ENCODE data around the gene LHFPL2. TPM values are rescaled to one million over a fixed set of nuclear protein-coding genes. Genes with fewer than 3 reads are reported as not detected.

Gene LHFPL2
- total RNA-seq, 1 experiment from 2014 or later: 49.7 TPM

GRCh38 chr5:78490709-78491485 is 157.7 kb downstream of the LHFPL2 start:
- BruUV-seq (replicated peaks): no TSS peak
- H3K4me3 Mint-ChIP-seq (ENCODE audit: unreplicated experiment): no peak overlapping the region
- ChIA-PET POLR2A (no interaction called here), CTCF (no interaction called here)
- H3K27me3 Mint-ChIP-seq (ENCODE audit: insufficient read depth, unreplicated experiment): no peaks in the 10 kb centered on the region
- TF ChIP-seq CTCF (IDR thresholded peaks at IDR 0.05; ENCODE audit: insufficient read depth in 1 of 2, low read depth in 1 of 2, low read length in 1 of 2, severe bottlenecking in 1 of 2, unreplicated experiment in 1 of 2): no peak
- H3K27ac Mint-ChIP-seq (ENCODE audit: unreplicated experiment): no peak overlapping the region
- intact Hi-C loops (cut with micrococcal nuclease; ENCODE audit: unreplicated experiment): no loop called here
- H3K9me3 Mint-ChIP-seq (ENCODE audit: unreplicated experiment): no peaks in the 10 kb centered on the region
- H3K36me3 Mint-ChIP-seq (ENCODE audit: insufficient read depth, unreplicated experiment): peaks cover 65% of the 10 kb centered on the region
- no peak overlapping the region for H3K4me3 ChIP-seq (ENCODE audit: low read depth, low read length)
- peaks cover 2% of the 10 kb centered on the region; the same call in 1 of the 2 replicates for H3K36me3 ChIP-seq (ENCODE audit: control insufficient read depth, insufficient read depth, low read length)
- no peaks in the 10 kb centered on the region for H3K4me1 ChIP-seq
- DNase-seq: no peak
- no peaks in the 10 kb centered on the region for H3K4me1 Mint-ChIP-seq (ENCODE audit: low read depth, unreplicated experiment)
- H3K9me3 ChIP-seq: no peaks in the 10 kb centered on the region
- no peaks in the 10 kb centered on the region for H3K27me3 ChIP-seq (replicated peaks; ENCODE audit: control insufficient read depth, insufficient read depth, low read length)

- H3K36me3 Mint-ChIP-seq (ENCODE audit: insufficient read depth, unreplicated experiment): peaks cover 64% of the 10 kb centered on the region
- no peak overlapping the region for H3K27ac Mint-ChIP-seq (ENCODE audit: unreplicated experiment)
- POLR2A ChIA-PET: no interaction called here
- H3K4me1 ChIP-seq: no peaks in the 10 kb centered on the region
- H3K36me3 ChIP-seq (ENCODE audit: control insufficient read depth, insufficient read depth, low read length): peaks cover 2% of the 10 kb centered on the region; the same call in 1 of the 2 replicates
- H3K4me1 Mint-ChIP-seq (ENCODE audit: low read depth, unreplicated experiment): no peaks in the 10 kb centered on the region
- DNase-seq: no peak
- no peak overlapping the region for H3K4me3 ChIP-seq (ENCODE audit: low read depth, low read length)
- H3K9me3 ChIP-seq: no peaks in the 10 kb centered on the region
- intact Hi-C loops (cut with micrococcal nuclease; ENCODE audit: unreplicated experiment): no loop called here
- no peaks in the 10 kb centered on the region for H3K27me3 Mint-ChIP-seq (ENCODE audit: insufficient read depth, unreplicated experiment)
- H3K4me3 Mint-ChIP-seq (ENCODE audit: unreplicated experiment): no peak overlapping the region
- no peaks in the 10 kb centered on the region for H3K27me3 ChIP-seq (replicated peaks; ENCODE audit: control insufficient read depth, insufficient read depth, low read length)
- CTCF ChIA-PET: no interaction called here
- H3K9me3 Mint-ChIP-seq (ENCODE audit: unreplicated experiment): no peaks in the 10 kb centered on the region
- TF ChIP-seq CTCF (IDR thresholded peaks at IDR 0.05; ENCODE audit: insufficient read depth in 1 of 2, low read depth in 1 of 2, low read length in 1 of 2, severe bottlenecking in 1 of 2, unreplicated experiment in 1 of 2): no peak
- no TSS peak for BruUV-seq (replicated peaks)
Observed at GRCh38 chr5:78487846-78488245, 160.7 kb downstream of the LHFPL2 start.

GRCh38 chr5:78486218-78486617 is 162.4 kb downstream of the LHFPL2 start:
- Mint-ChIP-seq H3K9me3 (ENCODE audit: unreplicated experiment) (no peaks in the 10 kb centered on the region), H3K27me3 (ENCODE audit: insufficient read depth, unreplicated experiment) (no peaks in the 10 kb centered on the region), H3K4me1 (ENCODE audit: low read depth, unreplicated experiment) (no peaks in the 10 kb centered on the region), H3K27ac (ENCODE audit: unreplicated experiment) (no peak overlapping the region), H3K4me3 (ENCODE audit: unreplicated experiment) (no peak overlapping the region), H3K36me3 (ENCODE audit: insufficient read depth, unreplicated experiment) (peaks cover 61% of the 10 kb centered on the region)
- CTCF ChIA-PET: no interaction called here
- BruUV-seq (replicated peaks): no TSS peak
- POLR2A ChIA-PET: no interaction called here
- intact Hi-C loops (cut with micrococcal nuclease; ENCODE audit: unreplicated experiment): no loop called here
- H3K4me1 ChIP-seq: no peaks in the 10 kb centered on the region
- DNase-seq: no peak
- no peak for TF ChIP-seq CTCF (IDR thresholded peaks at IDR 0.05; ENCODE audit: insufficient read depth in 1 of 2, low read depth in 1 of 2, low read length in 1 of 2, severe bottlenecking in 1 of 2, unreplicated experiment in 1 of 2)
- H3K36me3 ChIP-seq (ENCODE audit: control insufficient read depth, insufficient read depth, low read length): peaks cover 2% of the 10 kb centered on the region; the same call in 1 of the 2 replicates
- H3K9me3 ChIP-seq: no peaks in the 10 kb centered on the region
- no peaks in the 10 kb centered on the region for H3K27me3 ChIP-seq (replicated peaks; ENCODE audit: control insufficient read depth, insufficient read depth, low read length)
- H3K4me3 ChIP-seq (ENCODE audit: low read depth, low read length): no peak overlapping the region

Measured in Caco-2 (cell line).